GM21526 (cell line): ENCODE data around the gene UCP3.

Experiments
- ATAC-seq: cut with Tn5 transposase; IDR thresholded peaks from one replicate; pipeline ENCODE4 v1.9.1; 2021; ENCODE audit warnings: moderate library complexity; ENCODE audit not compliant: unreplicated experiment, low FRiP score

Gene UCP3

GRCh38 chr11:74008373-74009229 is at the start of gene UCP3:
Gene UCP3 (minus strand): TSS chr11:74009085. CDS start chr11:74007042, 2,043 bp downstream.
- ATAC-seq, result no peak

GRCh38 chr11:74057249-74058151 is 48.6 kb upstream of the UCP3 start:
- no peak for ATAC-seq

GRCh38 chr11:74055938-74056337 is 47.1 kb upstream of the UCP3 start:
- ATAC-seq, result no peak

GRCh38 chr11:74050465-74050864 is 41.6 kb upstream of the UCP3 start:
- ATAC-seq, result no peak

GRCh38 chr11:74048993-74049392 is 40.1 kb upstream of the UCP3 start:
- no peak for ATAC-seq

DNA sequence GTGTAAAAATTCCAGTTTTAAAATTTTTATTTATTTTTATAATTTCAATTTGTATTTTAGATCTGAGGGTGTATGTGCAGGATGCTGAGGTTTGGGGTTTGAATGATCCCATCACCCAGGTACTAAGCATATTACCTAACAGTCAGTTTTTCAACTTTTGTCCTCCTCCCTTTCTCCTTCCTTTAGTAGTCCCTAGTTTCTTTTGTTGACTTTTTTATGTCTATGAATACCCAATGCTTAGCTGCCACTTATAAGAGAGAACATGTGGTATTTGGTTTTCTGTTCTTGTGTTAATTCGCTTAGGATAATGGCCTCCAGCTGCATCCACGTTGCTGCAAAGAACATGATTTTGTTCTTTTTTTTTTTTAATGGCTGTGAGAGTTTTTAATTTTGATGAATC is 35.7 kb upstream of the UCP3 start:
- no peak for ATAC-seq

DNA sequence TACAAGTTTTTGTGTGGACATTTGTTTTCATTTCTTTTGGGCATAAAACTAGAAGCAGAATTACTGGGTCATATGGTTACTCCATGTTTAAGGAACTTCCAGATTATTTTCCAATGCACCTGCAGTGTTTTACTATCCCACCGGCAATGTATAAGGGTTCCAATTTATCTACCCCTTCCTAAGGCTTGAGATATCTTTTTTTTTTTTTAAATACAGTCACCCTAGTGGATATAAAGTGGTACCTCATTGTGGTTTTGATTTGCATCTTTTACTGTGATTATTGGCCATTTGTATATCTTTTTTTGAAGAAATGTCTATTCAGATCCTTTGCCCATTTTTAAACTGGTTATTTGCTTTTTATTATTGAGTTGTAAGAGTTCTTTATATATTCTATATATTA is 34.6 kb upstream of the UCP3 start:
- ATAC-seq, result no peak

DNA sequence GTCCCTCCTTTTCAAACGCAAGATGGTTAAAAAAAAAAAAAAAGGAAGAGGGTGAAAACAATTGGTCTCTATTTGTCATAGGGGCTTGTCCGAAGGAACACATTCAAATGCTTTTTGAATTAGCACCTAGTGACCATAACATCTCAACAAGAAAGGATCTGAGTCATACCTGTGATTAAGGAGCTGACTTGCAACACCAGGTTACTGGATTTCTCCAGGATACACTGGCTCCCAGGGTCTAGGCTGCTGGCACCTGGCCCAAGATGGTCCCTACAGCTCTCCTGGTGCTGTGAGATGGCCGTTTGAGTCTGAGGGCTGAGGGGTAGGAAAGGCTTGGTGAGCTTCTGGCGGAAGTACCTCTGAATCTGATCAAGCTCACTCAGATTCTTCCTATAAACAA is 28.4 kb upstream of the UCP3 start:
- no peak for ATAC-seq

GRCh38 chr11:74035264-74035663 is 26.4 kb upstream of the UCP3 start:
- no peak for ATAC-seq

DNA sequence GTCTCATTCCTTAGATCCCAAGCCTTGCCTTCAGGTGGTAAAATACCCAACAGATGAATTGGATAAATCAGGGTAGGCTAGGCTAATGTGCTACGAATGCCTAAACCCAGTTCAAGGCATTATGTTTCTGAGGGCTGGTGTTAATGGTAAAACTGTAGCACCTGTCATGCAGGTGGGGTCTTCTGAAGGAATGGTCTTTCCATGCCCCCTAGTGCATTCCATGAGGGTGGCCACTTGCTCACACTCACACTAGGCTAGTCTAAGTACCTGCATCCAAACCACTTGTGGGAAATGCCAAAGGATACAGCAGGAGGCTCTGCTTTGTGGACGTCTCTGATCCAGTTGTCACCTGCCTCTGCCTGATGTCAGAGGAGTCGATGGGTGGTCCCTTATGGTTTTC is 24.2 kb upstream of the UCP3 start:
- ATAC-seq, result no peak

GRCh38 chr11:74030723-74031676 is 22.1 kb upstream of the UCP3 start:
- no peak for ATAC-seq

DNA sequence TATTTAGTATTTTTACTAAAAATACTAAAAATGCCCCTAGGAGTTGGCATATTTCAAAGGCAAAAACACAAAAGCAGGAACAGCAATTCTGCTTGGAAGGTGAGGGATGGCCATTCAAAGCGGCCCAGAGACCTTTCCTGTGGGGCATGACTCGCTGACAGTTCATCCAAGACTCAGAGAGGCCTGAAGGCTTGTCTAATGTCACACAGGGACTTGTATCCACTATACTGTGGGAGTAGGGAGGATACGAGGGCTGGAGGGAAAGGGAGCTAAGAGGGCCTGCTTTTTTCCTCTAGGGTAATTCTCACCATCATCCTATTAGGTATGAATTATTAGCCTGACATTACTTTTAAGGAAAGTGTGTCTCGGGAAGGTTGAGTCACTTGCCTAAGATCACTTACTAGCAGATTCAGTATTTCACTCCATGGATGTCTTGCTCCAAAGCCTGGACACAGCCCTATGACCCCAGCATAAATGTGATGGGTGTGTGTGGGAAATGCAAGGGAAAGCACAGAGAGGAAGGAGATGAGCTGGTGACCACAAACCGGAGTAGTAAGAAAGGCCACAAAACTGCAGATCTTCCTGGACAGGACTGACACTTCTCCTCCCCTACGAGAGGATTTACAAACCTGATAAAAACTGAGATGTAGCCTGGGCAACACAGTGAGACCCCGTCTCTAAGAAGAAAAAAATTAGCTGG is 16.7 kb upstream of the UCP3 start:
- ATAC-seq, result no peak

GRCh38 chr11:74024261-74025029 is 15.6 kb upstream of the UCP3 start:
- no peak for ATAC-seq

GRCh38 chr11:74023276-74023675 is 14.4 kb upstream of the UCP3 start:
- ATAC-seq, result no peak

GRCh38 chr11:74022546-74022945 is 13.7 kb upstream of the UCP3 start:
- ATAC-seq, result no peak

GRCh38 chr11:74021998-74022397 is 13.1 kb upstream of the UCP3 start:
- no peak for ATAC-seq

GRCh38 chr11:74020539-74020938 is 11.7 kb upstream of the UCP3 start:
- ATAC-seq, result no peak

DNA sequence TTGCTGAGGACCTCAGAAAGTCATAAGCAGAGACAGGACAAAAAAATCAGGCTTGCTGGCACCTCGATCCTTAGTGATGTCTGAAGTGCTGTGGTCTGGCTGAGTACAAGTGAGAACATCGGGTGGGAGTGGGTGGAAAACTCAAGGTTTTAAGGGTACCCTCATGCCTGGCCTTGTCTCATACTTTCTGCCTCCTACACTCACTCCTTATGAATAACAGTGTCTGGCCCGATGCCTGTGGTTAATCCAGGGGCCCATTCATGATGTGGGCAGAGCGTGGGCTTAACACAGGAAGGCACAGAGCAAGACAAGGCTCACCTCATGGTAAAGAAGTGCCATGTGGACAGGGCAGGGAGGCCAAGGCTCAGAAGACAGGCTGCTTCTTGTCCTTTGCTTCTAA is 11.0 kb upstream of the UCP3 start:
- ATAC-seq, result no peak

DNA sequence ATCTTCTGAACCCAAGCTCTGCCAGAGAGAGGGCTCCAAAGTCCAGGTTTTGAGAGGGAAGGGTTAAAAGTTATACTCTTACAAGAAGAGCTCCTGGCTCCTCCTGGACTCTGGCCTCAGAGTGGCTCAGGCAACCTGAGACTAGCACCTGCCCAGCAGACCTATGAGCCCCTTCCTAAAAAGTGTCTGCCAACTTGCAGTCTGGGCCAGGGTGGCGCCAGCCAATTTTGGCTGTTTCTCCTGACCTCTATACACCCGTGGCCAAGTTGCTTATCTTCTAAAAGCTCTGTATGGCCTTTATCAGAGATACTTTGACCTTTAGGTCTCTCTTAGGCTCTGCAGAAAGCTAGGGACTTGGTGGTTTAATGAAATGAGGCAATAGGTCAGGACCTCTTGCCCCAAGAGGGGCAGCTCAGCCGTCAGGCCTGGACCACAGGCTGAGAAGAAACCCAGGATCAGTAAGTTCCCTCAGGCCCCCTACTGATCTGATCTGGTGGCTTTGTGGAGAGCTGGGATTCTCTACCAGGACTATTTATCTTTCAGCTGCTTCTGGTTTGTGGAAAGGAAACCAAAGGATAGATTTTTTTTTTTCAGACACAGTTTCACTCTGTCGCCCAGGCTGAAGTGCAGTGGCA is 10.3 kb upstream of the UCP3 start:
- no peak for ATAC-seq
